RWPE1 (cell line): ENCODE data around the gene LRCH4.

ENCODE experiments used
- CTCF ChIA-PET: fragments of 350-600 bp; sonication (Branson Sonifier 250); formaldehyde crosslinking; extraction: SDS; loops from one replicate; lab custom pipeline; 2021; lab: Yijun Ruan, JAX
- POLR2A ChIA-PET: fragments of 400-600 bp; formaldehyde crosslinking; extraction: SDS; loops from one replicate; lab custom pipeline; 2020; ENCODE audit warnings: antibody characterized with exemption; ENCODE audit not compliant: low non-redundant PET; lab: Yijun Ruan, JAX
- DNase-seq: peaks from one replicate; pipeline ENCODE4 v3.0.0; 2012; ENCODE audit warnings: low spot score
- H3K27ac ChIP-seq: fragments of 450-650 bp; 2 replicates; pipeline ENCODE4 v1.5.1; 2017
- CTCF ChIP-seq: fragments of 450-650 bp; conservative IDR thresholded peaks from 2 replicates; pipeline ENCODE4 v1.5.1; 2017; ENCODE audit warnings: low read depth, mild to moderate bottlenecking

LRCH4 gene

GRCh38 chr7:100584054-100584682 lies 1.8 kb downstream of the LRCH4 start:
- no peak for DNase-seq
- ChIA-PET CTCF (interaction anchor here (0.5 to 1.1 kb wide), 4 partner anchors 19 to 27 kb away, joined by 3 to 9 read pairs (median 4); no protein-coding TSS in a partner anchor), POLR2A (interaction anchor here (0.9 to 1.4 kb wide), 2 partner anchors 13 to 28 kb away, joined by 4 to 7 read pairs; partner anchors contain the start of gene MOSPD3)
- peak overlapping the region; percentile 92 for H3K27ac ChIP-seq
- no peak for TF ChIP-seq CTCF

GRCh38 chr7:100583132-100584053 lies 2.5 kb downstream of the LRCH4 start:
- H3K27ac ChIP-seq: peak overlapping the region; percentile 92
- TF ChIP-seq CTCF: no peak
- ChIA-PET POLR2A (no interaction called here), CTCF (interaction anchor here (0.7 to 0.9 kb wide), 2 partner anchors 12 to 20 kb away, joined by 3 read pairs; no protein-coding TSS in a partner anchor)
- DNase-seq: no peak

GRCh38 chr7:100582650-100583049 lies 3.3 kb downstream of the LRCH4 start:
- POLR2A ChIA-PET: no interaction called here
- peak overlapping the region; percentile 92 for H3K27ac ChIP-seq
- CTCF ChIA-PET: interaction anchor here (0.9 kb wide), 1 partner anchor 11 kb away, joined by 3 read pairs; no protein-coding TSS in a partner anchor
- no peak for DNase-seq
- no peak for TF ChIP-seq CTCF

GRCh38 chr7:100582041-100582579 lies 3.8 kb downstream of the LRCH4 start:
- TF ChIP-seq CTCF: no peak
- ChIA-PET CTCF (interaction anchor here (1.3 kb wide), 1 partner anchor 18 kb away, joined by 4 read pairs; no protein-coding TSS in a partner anchor), POLR2A (no interaction called here)
- H3K27ac ChIP-seq: peak overlapping the region; percentile 92
- DNase-seq: no peak

GRCh38 chr7:100580466-100581283 lies 5.3 kb downstream of the LRCH4 start:
- POLR2A ChIA-PET: no interaction called here
- CTCF ChIA-PET: interaction anchor here (1.3 kb wide), 1 partner anchor 16 kb away, joined by 4 read pairs; no protein-coding TSS in a partner anchor
- TF ChIP-seq CTCF: no peak
- no peak for DNase-seq
- peak overlapping the region; percentile 92 for H3K27ac ChIP-seq
